Eye (tissue), 1 donor: ENCODE data around the gene B3GNT7.
A peak's percentile ranks its signal among the peaks of the same experiment; 100 is the strongest.
"Not testable (repeated sequence)": the region's sequence is repeated elsewhere in the genome, so short reads cannot be mapped to it uniquely, and the experiment has no call there.

Source experiments
- DNase-seq: peaks from one replicate; pipeline ENCODE4 v3.0.0-alpha.2; 2015

Gene B3GNT7

GRCh38 chr2:231395188-231396057 is at the start of gene B3GNT7:
TSS of gene B3GNT7 (plus strand) at chr2:231395710. CDS start at chr2:231395804, 94 bp downstream.
- no peak for DNase-seq

- DNase-seq = no peak
Measured at GRCh38 chr2:231347081-231347480, 48.4 kb upstream of the B3GNT7 start.

GRCh38 chr2:231347638-231348037 is 47.9 kb upstream of the B3GNT7 start:
- DNase-seq = no peak

- DNase-seq = no peak
Measured at GRCh38 chr2:231348173-231348572, 47.3 kb upstream of the B3GNT7 start.

- DNase-seq = no peak
Measured at GRCh38 chr2:231348704-231349373, 46.7 kb upstream of the B3GNT7 start.

GRCh38 chr2:231349374-231349735 is 46.2 kb upstream of the B3GNT7 start:
- DNase-seq = not testable (repeated sequence)

GRCh38 chr2:231351648-231352047 is 43.9 kb upstream of the B3GNT7 start:
- DNase-seq = no peak

GRCh38 chr2:231353469-231353868 is 42.0 kb upstream of the B3GNT7 start:
- DNase-seq = no peak

- DNase-seq = peak; percentile 46
Measured at GRCh38 chr2:231355508-231356465, 39.7 kb upstream of the B3GNT7 start.

- peak; percentile 38 for DNase-seq
Measured at GRCh38 chr2:231356466-231356844, 39.1 kb upstream of the B3GNT7 start.

- DNase-seq = no peak
Measured at GRCh38 chr2:231357048-231357447, 38.5 kb upstream of the B3GNT7 start.

- DNase-seq = no peak
Measured at GRCh38 chr2:231357931-231358330, 37.6 kb upstream of the B3GNT7 start.

GRCh38 chr2:231359441-231359840 is 36.1 kb upstream of the B3GNT7 start:
- DNase-seq = no peak

- peak; percentile 58 for DNase-seq
Measured at GRCh38 chr2:231359948-231360347, 35.6 kb upstream of the B3GNT7 start.

- no peak for DNase-seq
Measured at GRCh38 chr2:231360401-231360800, 35.1 kb upstream of the B3GNT7 start.

GRCh38 chr2:231360881-231361371 is 34.6 kb upstream of the B3GNT7 start:
- no peak for DNase-seq

- DNase-seq = no peak
Measured at GRCh38 chr2:231361701-231362554, 33.6 kb upstream of the B3GNT7 start.

- DNase-seq = no peak
Measured at GRCh38 chr2:231362555-231363184, 32.8 kb upstream of the B3GNT7 start.

GRCh38 chr2:231364061-231364460 is 31.4 kb upstream of the B3GNT7 start:
- no peak for DNase-seq

- DNase-seq = peak; percentile 62
Measured at GRCh38 chr2:231364961-231365810, 30.3 kb upstream of the B3GNT7 start.
